Breast epithelium (tissue), 3 donors: ENCODE results near the gene ENC1.

ENCODE experiments used
- CTCF ChIP-seq, 3 donors: fragments of 450-650 bp; IDR thresholded peaks; one replicate each; pipeline ENCODE4 v1.5.1; 2016 to 2017; ENCODE audit warnings: antibody characterized with exemption in 3 of 3, mild to moderate bottlenecking in 3 of 3, moderate library complexity in 3 of 3
- POLR2A ChIP-seq: fragments of 450-650 bp; IDR thresholded peaks from one replicate; pipeline ENCODE4 v1.6.1; 2016; ENCODE audit warnings: antibody characterized with exemption, mild to moderate bottlenecking, moderate library complexity
- POLR2AphosphoS5 ChIP-seq, 3 donors: sonication (generic); formaldehyde crosslinking; IDR thresholded peaks; one replicate each; pipeline ENCODE4 v1.6.1; 2017; ENCODE audit warnings: antibody characterized with exemption in 3 of 3

GRCh38 chr5:74673011-74673790, 32.7 kb upstream of the ENC1 start:
- TF ChIP-seq CTCF (IDR thresholded peaks at IDR 0.05) (peak; percentile 10 to 40 (median 29)), POLR2A (no peak), POLR2AphosphoS5 (IDR thresholded peaks at IDR 0.05) (no peak)
